ENCODE data around the gene C6orf136.

GRCh38 chr6:30690403-30691207, 43.7 kb downstream of the C6orf136 start, which contains the start of gene NRM:
- TF ChIP-seq REST (IDR thresholded peaks at IDR 0.05; ENCODE audit: insufficient read depth in 1 of 2, low read depth in 2 of 2, low read length in 2 of 2) = no peak
- peak; percentile 71; the same call in 1 of the 2 replicates for TF ChIP-seq TAF1 (IDR thresholded peaks at IDR 0.05; ENCODE audit: borderline replicate concordance, insufficient read depth, low read length)

Measured in PFSK-1 (cell line).